ENCODE results near the gene OOSP4B.
"Not testable (repeated sequence)": the region's sequence is repeated elsewhere in the genome, so short reads cannot be mapped to it uniquely, and the experiment has no call there.

The OOSP4B gene

DNA sequence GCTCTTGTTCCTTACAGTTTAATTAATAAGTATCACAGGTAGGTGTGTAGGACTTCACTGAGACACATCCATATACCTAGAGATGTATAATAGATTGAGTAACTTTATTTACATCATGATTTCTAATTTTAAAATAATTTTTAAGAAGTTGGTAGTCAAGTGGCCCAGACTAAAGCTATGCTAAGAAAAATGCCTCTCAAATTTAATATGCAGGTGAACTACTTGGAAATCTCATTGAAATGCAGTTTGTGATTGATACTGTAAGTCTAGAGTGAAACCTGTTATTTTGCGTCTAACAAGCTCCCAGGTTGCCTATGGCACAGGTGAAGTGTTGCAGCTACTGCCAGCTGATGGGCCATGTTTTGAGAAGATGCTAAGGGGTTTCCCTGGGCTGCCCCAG is at the start of gene OOSP4B:
Gene OOSP4B, plus strand, starts transcription at position 301 of the 400 bp plus-strand sequence.
- no peak for DNase-seq

DNA sequence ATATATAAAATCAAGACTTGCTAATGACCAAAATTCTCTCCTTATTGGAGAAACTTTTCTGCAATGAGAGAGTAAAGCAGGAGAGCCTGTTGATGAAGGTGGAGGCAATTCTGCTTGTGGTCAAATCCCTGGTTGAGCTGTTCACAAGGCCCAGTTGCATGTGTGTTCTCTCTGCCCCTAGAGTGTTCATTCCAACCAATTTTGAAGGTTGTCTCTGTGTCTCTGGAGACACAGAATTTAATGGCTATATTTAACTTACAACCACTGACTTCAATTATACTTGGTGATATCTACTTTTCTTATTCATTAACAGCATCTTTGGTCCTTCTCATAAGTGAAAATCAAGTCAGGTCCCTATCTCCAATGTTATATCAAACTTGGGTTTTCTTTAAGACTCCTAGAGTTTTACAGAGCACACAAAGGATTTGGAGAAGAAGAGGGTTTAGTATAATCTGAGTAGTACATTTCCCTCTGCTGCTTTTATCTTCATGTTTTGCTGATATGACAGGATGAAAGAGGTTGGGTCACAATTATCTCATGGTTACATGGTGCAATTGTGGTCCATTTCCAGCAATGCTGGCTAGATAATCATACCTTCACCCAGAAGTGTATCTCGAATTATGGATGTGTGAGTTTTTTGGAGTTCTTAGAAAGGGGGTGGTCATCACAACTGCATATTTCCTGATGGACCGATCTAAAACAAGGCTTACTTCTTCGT is 49.1 kb upstream of the OOSP4B start:
- no peak for DNase-seq

DNA sequence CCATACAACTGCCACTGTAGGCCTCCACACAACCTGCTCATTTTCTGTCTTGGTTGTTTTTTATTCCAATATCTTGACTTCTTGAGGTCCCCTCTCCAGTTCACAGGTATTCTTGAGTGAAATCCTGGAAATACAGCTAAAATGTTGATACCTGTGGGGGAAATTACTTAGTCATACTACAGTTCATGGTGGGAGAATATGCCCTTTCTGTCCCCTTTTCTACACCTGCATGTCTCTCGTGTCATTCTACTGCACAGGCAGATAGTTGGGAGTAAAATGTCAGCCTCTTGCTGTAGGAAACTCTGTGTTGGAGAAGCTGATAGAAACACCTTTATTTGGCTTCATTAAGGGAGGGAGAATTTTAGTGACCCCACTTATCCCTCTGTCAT is 48.6 kb upstream of the OOSP4B start:
- no peak for DNase-seq

DNA sequence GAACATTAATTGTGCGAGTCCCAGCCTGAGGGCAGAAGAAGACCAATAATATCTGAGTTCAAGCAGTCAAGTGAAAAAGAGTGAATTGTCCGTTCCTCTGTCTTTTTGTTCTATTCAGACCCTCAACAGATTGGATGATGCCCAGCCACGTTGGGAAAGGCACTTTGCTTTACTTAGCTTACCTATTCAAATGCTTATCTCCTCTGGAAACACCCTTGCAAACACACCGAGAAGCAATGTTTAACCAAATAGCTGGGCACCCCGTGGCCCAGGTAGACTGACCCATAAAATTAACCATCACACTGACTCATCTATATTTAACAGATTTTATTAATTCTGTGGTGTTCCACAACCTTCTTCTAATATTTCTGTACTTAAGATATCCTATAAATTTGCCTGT is 43.9 kb upstream of the OOSP4B start:
- DNase-seq = no peak

DNA sequence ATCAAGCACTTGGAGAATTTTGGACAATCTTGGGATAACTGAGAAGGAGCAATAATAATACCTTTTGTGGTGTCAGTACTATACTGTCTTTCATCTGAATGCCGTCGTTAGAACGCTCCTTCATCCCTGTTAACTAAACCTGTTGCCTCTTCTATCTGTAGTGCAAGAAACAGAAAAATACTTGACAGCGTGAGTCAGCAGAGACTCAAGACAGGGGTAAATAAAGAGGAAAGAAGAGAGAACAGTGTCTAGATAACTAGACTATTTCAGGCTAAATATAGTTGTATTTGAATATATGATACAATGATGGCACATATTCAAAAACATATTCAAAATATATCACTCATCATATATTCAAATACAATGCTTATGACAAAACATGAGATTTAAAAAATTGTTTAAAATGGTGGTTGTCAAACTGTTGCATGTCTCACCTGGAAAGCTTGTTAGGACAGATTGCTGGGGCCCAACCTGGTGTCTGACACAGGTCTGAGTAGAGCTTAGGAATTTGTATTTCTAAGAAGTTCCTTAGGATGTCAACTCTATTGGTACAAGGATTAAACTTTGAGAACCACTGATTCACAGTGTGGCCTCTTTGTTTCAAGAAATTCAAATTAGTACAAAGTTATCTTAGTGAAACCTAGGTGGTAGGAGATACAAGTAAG is 35.7 kb upstream of the OOSP4B start:
- no peak for DNase-seq

DNA sequence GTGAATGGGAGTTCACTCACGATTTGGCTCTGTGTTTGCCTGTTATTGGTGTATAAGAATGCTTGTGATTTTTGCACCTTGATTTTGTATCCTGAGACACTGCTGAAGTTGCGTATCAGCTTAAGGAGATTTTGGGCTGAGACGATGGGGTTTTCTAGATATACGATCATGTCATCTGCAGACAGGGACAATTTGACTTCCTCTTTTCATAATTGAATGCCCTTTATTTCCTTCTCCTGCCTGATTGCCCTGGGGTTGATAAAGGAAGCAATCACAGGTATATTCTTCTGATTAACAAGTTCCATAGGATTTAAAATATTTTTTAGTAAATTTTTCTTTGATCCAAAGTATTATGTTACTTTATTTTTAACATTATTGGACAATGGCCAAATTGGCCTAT is 34.9 kb upstream of the OOSP4B start:
- DNase-seq = not testable (repeated sequence)

DNA sequence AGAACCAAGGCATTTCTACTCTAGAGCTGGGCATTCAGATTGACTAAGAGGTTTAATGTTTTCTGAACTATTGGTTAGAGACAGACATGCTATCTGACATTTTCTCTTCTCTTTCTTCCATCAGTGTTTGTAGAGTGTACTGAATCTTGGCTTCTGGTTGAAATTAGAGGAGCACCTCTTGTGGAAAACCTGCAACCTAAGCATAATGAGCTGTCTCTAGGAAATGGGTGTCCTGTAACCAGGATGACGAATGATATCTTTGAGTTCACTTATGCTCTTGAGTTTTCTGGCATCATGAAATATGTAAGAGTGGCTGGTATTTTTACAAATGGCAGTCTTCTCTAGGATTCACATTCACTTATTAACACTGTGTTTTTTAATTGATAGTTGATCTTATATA is 33.8 kb upstream of the OOSP4B start:
- no peak for DNase-seq

DNA sequence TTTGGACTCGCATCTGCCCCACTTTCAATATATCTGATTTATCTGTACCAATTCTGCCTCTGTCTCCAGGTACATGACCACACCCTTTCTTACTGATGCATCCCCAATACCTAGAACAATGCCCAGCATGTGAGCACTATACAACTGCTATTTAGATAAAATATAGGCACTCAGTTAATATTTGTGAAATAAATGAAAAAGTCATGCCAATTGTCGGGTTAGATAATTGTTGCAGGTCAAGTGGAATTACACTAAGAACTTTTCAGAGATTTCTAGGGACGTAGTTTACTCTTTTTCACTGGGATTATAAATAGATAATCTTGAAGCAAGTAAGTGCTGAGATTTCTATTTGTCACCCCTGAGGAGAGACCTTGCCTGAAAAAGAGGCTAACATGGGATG is 32.6 kb upstream of the OOSP4B start:
- DNase-seq = no peak

DNA sequence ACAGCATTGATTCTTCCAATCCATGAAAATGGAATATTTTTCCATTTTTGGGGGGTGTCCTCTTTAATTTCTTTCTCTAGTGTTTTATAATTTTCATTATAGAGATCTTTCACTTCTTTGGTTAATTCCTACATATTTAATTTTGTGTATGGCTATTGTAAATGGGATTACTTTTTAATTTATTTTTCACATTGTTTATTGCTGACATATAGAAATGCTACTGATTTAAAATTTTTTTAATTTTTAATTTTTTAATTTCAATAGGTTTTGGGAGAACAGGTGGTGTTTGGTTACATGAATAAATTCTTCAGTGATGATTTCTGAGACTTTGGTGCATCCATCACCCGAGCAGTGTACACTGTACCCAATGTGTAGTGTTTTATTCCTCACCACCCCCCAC is 26.6 kb upstream of the OOSP4B start:
- DNase-seq = no peak

DNA sequence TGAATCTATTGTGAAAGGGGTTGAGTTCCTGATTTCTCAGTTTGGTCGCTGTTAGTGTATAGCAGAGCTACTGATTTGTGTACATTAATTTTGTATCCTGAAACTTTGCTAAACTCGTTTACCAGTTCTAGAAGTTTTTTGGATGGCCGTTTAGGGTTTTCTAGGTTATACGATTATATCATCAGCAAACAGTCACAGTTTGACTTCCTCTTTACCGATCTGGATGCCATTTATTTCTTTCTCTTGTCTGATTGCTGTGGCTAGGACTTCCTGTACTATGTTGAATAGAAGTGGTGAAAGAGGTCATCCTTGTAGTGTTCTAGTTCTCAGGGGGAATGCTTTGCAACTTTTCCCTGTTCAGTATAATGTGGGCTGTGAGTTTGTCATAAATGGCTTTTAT is 24.6 kb upstream of the OOSP4B start:
- no peak for DNase-seq

DNA sequence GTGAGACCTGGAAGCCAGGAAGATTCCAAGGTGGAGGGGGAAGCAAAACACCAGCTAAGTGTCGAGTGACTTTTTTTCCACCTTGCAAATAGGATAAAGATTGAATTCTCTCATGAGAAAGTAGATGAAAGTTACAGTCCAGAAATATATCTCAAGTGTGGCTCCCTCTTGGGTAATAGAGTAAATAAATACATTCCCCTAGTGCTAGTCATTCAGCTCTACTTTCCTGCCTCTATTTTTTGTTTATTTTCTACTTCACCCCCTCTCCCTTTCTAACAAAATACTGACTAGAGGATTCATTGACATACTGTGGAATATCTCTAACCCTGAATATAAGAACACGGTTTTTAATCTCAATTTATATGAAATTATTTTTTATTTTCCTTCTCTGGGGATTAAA is 19.2 kb upstream of the OOSP4B start:
- DNase-seq = no peak

DNA sequence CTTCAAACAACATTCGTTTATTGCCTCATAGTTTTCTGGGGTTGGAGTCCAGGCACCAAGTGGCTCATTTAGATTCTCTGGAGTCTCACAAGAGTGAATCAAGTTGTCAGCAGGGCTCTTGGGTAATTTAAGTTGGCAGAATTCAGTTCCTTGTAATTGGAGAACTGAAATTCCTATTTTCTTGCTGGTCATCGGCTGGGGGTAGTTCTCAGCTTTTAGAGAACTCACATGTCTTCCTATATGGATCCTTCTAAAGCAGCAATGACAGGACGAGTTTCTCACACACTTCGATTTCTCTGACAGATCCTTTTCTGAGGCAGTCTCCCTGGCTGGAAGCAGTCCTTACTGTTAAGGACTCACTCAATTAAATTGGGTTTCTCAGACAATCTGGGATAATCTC is 17.3 kb upstream of the OOSP4B start:
- DNase-seq = no peak

DNA sequence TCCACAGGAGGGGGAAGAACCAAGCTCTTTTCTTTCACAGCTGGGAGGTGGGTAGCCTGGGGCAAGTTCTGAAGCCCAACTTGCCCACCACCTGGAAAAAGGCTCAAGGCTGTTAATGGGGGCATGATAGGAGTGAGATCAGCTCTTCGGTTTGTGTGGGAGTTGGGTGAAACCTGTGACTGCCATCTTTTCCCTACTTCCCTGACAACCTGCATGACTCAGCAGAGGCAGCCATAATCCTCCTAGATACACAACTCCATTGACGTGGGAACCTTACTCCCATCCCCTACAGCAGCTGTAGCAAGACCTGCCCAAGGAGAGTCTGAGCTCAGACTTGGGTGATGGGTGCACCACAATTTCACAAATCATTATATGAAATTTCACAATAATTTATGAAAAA is 13.3 kb upstream of the OOSP4B start:
- no peak for DNase-seq

DNA sequence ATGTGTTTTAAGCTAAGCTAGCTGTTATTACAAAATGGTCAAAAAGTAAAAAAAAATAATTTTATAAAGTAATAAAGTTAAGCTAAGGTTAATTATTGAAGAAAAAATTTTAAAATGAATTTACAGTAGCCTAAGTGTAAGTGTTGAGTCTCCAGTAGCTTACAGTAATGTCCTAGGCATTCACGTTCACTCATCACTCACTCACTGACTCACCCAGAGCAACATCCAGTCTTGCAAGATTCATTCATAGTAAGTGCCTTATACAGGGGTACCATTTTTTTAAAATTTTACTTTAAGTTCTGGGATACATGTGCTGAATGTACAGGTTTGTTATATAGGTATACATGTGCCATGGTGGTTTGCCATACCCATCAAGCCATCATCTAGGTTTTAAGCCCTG is 11.6 kb upstream of the OOSP4B start:
- DNase-seq = no peak

DNA sequence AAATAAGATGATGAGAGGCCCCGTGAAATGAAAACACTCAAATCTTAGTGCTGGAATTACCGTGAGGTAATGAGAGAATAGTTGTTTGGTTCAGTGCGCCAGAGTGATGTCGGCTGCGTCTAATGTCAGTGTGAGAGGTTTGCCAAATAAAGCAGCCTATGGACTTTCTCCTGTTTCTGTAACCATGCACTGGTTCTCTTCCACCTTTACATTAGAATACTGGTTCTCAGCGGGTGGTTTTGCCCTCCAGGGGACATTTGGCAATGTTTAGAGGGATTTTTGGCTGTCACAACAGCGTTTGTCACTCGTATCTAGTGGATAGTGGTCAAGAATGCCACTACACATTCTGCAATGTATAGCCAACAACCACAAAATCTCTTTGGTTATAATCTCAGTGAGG is 1.1 kb downstream of the OOSP4B start:
- DNase-seq = no peak

DNA sequence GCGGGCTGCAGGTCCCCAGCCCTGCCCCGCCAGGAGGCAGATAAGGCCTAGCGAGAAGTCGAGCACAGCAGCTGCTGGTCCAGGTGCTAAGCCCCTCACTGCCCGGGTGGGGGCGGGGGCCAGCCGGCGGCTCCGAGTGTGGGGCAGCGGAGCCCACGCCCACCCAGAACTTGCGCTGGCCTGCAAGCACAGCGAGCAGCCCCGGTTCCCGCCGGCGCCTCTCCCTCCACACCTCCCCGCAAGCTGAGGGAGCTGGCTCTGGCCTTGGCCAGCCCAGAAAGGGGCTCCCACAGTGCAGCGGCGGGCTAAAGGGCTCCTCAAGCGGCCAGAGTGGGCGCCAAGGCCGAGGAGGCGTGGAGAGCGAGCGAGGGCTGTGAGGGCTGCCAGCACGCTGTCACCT is 3.4 kb downstream of the OOSP4B start:
- not testable (repeated sequence) for DNase-seq

DNA sequence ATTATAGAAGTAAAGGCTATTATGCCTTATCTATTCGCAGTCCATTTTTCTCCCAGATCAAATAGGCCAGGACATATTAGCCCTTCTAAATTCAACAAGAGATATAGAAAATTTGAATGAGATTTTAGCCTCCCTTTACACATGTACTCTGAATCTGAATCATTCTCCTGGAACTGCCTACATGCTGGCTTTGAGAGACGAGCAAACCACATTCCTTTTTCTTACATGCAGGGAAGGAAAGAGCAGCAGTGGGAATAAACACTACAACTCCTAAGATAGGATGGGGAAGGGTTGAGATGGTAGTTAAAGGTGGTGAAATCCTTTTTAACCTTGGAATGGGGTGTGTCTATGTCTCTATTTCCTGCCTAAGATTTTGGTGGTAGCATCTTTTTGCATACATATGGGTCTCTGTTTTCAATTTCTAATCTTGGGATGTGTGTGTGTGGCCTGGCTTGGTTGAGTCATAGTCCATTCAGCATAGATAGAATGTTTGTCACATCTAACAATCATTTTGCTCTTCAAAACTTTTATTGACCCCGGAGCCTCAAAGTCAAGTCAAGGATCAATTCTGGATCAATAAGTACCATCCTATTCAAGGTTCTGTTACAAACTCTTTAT is 12.1 kb downstream of the OOSP4B start:
- no peak for DNase-seq

DNA sequence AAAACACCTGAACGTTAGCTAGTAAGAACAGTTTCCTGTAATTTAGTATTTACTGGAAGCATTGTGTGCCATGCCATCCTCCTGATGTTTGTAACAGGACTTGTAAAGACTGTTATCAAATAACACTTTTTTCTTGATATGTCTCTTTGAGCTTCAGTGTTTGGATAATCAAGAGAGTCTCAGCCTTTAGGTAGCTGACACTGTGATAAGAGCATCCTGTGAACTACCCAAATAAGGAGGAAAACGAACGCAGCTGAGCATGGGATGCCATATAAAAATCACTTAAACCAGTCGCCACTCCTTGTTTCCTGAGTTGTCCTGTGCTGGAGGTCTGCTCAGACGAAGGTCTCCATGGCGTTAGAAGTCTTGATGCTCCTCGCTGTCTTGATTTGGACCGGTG is 23.1 kb downstream of the OOSP4B start, which contains the start of gene OOSP2:
Gene OOSP2, plus strand, starts transcription at position 301 of the 400 bp plus-strand sequence. Its CDS starts 51 bp downstream, at position 352.
- DNase-seq = no peak

DNA sequence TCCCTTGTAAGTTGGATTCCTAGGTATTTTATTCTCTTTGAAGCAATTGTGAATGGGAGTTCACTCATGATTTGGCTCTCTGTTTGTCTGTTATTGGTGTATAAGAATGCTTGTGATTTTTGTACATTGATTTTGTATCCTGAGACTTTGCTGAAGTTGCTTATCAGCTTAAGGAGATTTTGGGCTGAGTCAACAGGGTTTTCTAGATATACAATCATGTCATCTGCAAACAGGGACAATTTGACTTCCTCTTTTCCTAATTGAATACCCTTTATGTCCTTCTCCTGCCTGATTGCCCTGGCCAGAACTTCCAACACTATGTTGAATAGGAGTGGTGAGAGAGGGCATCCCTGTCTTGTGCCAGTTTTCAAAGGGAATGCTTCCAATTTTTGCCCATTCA is 33.4 kb downstream of the OOSP4B start:
- not testable (repeated sequence) for DNase-seq

DNA sequence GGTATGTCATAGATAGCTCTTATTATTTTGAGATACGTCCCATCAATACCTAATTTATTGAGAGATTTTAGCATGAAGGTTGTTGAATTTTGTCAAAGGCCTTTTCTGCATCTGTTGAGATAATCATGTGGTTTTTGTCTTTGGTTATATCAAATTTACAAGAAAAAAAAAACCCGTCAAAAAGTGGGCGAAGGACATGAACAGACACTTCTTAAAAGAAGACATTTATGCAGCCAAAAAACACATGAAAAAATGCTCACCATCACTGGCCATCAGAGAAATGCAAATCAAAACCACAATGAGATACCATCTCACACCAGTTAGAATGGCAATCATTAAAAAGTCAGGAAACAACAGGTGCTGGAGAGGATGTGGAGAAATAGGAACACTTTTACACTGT is 33.9 kb downstream of the OOSP4B start:
- DNase-seq = not testable (repeated sequence)

DNA sequence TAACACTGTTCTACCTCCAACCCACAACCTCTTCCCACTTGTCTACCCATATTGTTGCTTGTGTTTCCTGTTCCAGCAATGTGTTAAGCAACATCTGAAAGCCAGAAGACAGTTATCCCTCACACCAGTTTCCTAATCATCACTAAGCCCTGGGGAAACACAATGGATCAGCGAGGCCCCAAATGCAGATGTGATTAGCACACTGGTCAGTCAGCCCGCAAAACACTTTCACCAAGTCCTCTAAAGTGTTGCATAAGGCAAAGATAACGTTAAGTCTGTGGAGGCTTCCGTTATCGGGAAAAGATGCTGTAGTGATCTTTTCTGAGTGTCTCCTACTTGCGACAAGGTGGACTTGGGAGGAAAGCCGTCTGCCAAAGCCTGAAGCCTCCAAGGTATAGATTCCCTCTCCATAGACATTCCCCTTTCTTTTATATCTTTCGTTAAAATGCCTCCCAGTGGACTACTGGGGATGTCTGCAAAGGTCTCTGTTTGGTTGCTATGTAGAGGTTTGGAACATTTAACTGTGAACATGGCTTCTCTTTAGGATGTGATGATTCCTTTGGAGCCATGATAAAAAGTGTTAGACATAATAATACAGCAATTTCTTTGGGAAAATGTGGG is 39.5 kb downstream of the OOSP4B start, which contains the start of gene MS4A3:
Gene MS4A3, plus strand, starts transcription at position 317 of the 621 bp plus-strand sequence. CDS start 4,496 bp downstream, outside the sequence.
- no peak for DNase-seq

DNA sequence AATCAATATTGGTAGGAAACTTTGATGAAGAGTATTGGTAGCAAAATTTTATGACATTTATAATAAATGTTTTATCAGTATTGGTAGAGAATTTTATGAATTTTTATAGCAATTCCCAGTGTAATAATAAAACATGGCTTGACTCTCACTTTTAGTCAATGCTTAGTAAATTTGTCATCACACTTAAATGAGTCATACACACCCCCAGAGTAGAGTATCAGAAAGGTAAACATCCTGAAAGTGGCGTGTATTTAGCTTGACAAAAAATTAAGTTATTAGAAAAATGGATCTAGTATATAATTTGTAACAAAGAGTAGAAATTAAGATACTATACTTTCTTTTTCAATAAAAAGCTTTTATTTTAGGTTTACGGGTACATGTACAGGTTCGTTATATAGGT is 42.1 kb downstream of the OOSP4B start:
- no peak for DNase-seq

DNA sequence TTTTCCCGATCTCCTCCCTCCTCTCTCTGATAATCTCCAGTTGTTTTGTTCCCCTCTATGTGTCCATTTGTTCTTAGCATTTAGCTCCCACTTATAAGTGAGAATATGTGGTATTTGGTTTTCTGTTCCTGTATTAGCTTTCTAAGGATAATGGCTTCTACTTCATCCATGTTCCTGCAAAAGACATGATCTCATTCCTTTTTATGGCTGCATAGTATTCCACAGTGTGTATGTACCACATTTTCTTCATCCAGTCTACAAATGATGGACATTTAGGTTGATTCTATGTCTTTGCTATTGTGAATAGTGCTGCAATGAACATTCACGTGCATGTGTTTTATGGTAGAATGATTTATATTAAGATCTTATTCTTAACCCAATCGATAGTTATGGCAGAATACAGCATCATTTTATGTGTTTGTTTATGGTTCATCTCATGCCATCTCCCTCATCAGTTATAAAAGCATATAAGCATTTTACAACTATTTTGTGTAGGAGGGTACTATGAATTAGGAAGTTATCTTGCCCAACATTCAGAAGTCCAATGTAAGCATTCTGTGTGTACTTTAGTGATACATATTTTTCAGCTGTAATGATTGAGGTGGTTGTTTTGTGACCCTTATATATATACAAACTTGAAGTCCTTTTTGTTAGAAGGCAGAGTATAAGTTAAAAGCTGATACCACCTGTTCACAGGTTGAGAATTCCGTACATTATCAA is 42.7 kb downstream of the OOSP4B start:
- DNase-seq = no peak

Data from activated naive CD4-positive, alpha-beta T cell treated with anti-CD3 and anti-CD28 coated beads, Interleukin-2, amount 50 U/mL, for 16 hours (primary cell).